ENCODE measurements around the gene SERPINB1. TPM values are rescaled to one million over a fixed set of nuclear protein-coding genes. Genes with fewer than 3 reads are reported as not detected.

The SERPINB1 gene
- total RNA-seq, 1 experiment from 2014 or later: 73.2 TPM

DNA sequence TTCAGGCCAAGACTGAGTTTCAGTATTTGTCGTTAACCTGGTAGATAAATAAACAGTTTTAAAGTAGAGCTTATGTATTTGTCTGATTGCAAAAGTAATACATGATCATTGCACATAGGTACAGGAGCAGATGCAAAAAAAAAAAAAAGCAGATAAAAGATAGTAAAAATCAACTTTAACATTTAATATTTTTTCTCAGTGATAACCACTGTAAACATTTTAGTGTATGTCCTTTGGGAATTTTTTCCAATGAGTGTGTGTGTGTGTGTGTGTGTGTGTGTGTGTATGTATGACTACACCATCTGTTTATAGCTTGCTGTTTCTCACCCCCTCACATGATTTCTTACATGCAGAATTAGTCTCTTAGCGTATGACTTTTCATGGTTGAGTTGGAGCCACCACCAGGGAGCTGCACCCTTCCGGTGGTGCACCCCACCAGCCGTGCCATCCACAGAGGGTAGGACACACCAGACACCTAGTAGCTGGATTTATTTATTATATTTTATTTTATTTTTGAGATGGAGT lies 50.2 kb downstream of the SERPINB1 start:
- no peak for TF ChIP-seq JUND (IDR thresholded peaks at IDR 0.05)
- no peak for TF ChIP-seq CBX3 (IDR thresholded peaks at IDR 0.05; ENCODE audit: low read depth)
- no peak for TF ChIP-seq ELF1 (IDR thresholded peaks at IDR 0.05; ENCODE audit: borderline replicate concordance, low read depth)
- no peak for TF ChIP-seq ZFX (IDR thresholded peaks at IDR 0.05)
- no peak for TF ChIP-seq POLR2AphosphoS5 (IDR thresholded peaks at IDR 0.05; ENCODE audit: low read depth, low read length)
- no peak for TF ChIP-seq EGR1 (IDR thresholded peaks at IDR 0.05; ENCODE audit: low read depth)
- TF ChIP-seq, protein P1, sequence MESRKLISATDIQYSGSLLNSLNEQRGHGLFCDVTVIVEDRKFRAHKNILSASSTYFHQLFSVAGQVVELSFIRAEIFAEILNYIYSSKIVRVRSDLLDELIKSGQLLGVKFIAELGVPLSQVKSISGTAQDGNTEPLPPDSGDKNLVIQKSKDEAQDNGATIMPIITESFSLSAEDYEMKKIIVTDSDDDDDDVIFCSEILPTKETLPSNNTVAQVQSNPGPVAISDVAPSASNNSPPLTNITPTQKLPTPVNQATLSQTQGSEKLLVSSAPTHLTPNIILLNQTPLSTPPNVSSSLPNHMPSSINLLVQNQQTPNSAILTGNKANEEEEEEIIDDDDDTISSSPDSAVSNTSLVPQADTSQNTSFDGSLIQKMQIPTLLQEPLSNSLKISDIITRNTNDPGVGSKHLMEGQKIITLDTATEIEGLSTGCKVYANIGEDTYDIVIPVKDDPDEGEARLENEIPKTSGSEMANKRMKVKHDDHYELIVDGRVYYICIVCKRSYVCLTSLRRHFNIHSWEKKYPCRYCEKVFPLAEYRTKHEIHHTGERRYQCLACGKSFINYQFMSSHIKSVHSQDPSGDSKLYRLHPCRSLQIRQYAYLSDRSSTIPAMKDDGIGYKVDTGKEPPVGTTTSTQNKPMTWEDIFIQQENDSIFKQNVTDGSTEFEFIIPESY (IDR thresholded peaks at IDR 0.05; ENCODE audit: extremely low read depth, insufficient replicate concordance, low read length): no peak
- no peak for TF ChIP-seq ZNF274 (IDR thresholded peaks at IDR 0.05; ENCODE audit: low read depth, low read length)
- TF ChIP-seq, protein P2, sequence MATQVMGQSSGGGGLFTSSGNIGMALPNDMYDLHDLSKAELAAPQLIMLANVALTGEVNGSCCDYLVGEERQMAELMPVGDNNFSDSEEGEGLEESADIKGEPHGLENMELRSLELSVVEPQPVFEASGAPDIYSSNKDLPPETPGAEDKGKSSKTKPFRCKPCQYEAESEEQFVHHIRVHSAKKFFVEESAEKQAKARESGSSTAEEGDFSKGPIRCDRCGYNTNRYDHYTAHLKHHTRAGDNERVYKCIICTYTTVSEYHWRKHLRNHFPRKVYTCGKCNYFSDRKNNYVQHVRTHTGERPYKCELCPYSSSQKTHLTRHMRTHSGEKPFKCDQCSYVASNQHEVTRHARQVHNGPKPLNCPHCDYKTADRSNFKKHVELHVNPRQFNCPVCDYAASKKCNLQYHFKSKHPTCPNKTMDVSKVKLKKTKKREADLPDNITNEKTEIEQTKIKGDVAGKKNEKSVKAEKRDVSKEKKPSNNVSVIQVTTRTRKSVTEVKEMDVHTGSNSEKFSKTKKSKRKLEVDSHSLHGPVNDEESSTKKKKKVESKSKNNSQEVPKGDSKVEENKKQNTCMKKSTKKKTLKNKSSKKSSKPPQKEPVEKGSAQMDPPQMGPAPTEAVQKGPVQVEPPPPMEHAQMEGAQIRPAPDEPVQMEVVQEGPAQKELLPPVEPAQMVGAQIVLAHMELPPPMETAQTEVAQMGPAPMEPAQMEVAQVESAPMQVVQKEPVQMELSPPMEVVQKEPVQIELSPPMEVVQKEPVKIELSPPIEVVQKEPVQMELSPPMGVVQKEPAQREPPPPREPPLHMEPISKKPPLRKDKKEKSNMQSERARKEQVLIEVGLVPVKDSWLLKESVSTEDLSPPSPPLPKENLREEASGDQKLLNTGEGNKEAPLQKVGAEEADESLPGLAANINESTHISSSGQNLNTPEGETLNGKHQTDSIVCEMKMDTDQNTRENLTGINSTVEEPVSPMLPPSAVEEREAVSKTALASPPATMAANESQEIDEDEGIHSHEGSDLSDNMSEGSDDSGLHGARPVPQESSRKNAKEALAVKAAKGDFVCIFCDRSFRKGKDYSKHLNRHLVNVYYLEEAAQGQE (IDR thresholded peaks at IDR 0.05; ENCODE audit: low read depth): no peak
- intact Hi-C loops (cut with micrococcal nuclease): loop anchor here (1.0 to 5.0 kb wide), 7 partner anchors 48 to 266 kb away; no protein-coding TSS in a partner anchor
- CTCF ChIA-PET: interaction anchor here (0.6 to 2.6 kb wide), 41 partner anchors 8 to 275 kb away, joined by 3 to 50 read pairs (median 4); partner anchors contain the start of genes NQO2, SERPINB1 and WRNIP1
- H3K27me3 ChIP-seq (ENCODE audit: insufficient read depth, low read length): no peaks in the 10 kb centered on the region
- no peak for DNase-seq (ENCODE audit: low read depth, low spot score)
- peaks cover 13 to 61% of the 10 kb centered on the region in 2 experiments; a peak in 3 of 4 replicates for H3K4me1 ChIP-seq (ENCODE audit: control insufficient read depth in 1 of 2, insufficient read depth in 2 of 2, low read length in 2 of 2)
- H3K9me3 ChIP-seq (ENCODE audit: control insufficient read depth in 1 of 2, insufficient read depth in 1 of 2, low read depth in 1 of 2, low read length in 2 of 2): no peaks in the 10 kb centered on the region
- H3K4me2 ChIP-seq (ENCODE audit: low read length): peak overlapping the region; percentile 24; the same call in 1 of the 2 replicates
- H4K20me1 ChIP-seq (ENCODE audit: insufficient read depth): no peaks in the 10 kb centered on the region
- RAD21 ChIA-PET (ENCODE audit: low non-redundant PET in 1 of 2, low total read pairs in 2 of 2, uncharacterized antibody in 2 of 2, unreplicated experiment in 2 of 2): interaction anchor here (0.7 to 1.9 kb wide), 17 partner anchors 48 to 265 kb away, joined by 3 to 9 read pairs (median 5); partner anchors contain the start of genes SERPINB1 (in 1 of the 2) and SERPINB9 (in 1 of the 2)
- ATAC-seq: no peak
- no peaks in the 10 kb centered on the region for H3K9me2 ChIP-seq (ENCODE audit: insufficient read depth)
- H3K27ac ChIP-seq (ENCODE audit: low read depth, low read length): no peak overlapping the region
- BruUV-seq (replicated peaks): no TSS peak
- POLR2A ChIA-PET: interaction anchor here (0.7 to 1.8 kb wide), 17 partner anchors 15 to 281 kb away, joined by 3 to 18 read pairs (median 4); partner anchors contain the start of genes SERPINB1 and WRNIP1
- H2AFZ ChIP-seq (ENCODE audit: low read depth, low read length, poor library complexity, severe bottlenecking): no peak overlapping the region
- H3K36me3 ChIP-seq (ENCODE audit: control insufficient read depth in 1 of 2, insufficient read depth in 2 of 2, low read length in 2 of 2): peaks cover 0 to 6% of the 10 kb centered on the region in 2 experiments; a peak in 1 of 4 replicates
- H3K9ac ChIP-seq (ENCODE audit: low read length): no peak overlapping the region
- peaks cover under 1% of the 10 kb centered on the region; the same call in 1 of the 2 replicates for H3K79me2 ChIP-seq (ENCODE audit: insufficient read depth, low read length)
- H3K4me3 ChIP-seq (replicated peaks in 1 of 2; ENCODE audit: low read depth in 1 of 2, low read length in 2 of 2): no peak overlapping the region
